ENCODE measurements around the gene FAM193A.
"Not testable (repeated sequence)": the region's sequence is repeated elsewhere in the genome, so short reads cannot be mapped to it uniquely, and the experiment has no call there.

FAM193A gene

GRCh38 chr4:2729533-2729875 is 193.1 kb downstream of the FAM193A start:
- no peak for DNase-seq (ENCODE audit: low spot score)

- no peak for DNase-seq (ENCODE audit: low spot score)
Measured at GRCh38 chr4:2731907-2732317, 195.5 kb downstream of the FAM193A start.

GRCh38 chr4:2732526-2732925 is 196.1 kb downstream of the FAM193A start:
- DNase-seq (ENCODE audit: low spot score), result no peak

- DNase-seq (ENCODE audit: low spot score), result no peak
Measured at GRCh38 chr4:2733001-2733843, 196.8 kb downstream of the FAM193A start.

GRCh38 chr4:2733844-2734574 is 197.6 kb downstream of the FAM193A start:
- DNase-seq (ENCODE audit: low spot score), result no peak

- no peak for DNase-seq (ENCODE audit: low spot score)
Measured at GRCh38 chr4:2734612-2735011, 198.2 kb downstream of the FAM193A start.

- DNase-seq (ENCODE audit: low spot score), result no peak
Measured at GRCh38 chr4:2735869-2736268, 199.4 kb downstream of the FAM193A start.

GRCh38 chr4:2738296-2738695 is 201.8 kb downstream of the FAM193A start:
- DNase-seq (ENCODE audit: low spot score), result not testable (repeated sequence)

- no peak for DNase-seq (ENCODE audit: low spot score)
Measured at GRCh38 chr4:2741626-2742025, 205.2 kb downstream of the FAM193A start.

- DNase-seq (ENCODE audit: low spot score), result no peak
Measured at GRCh38 chr4:2742081-2742822, 205.8 kb downstream of the FAM193A start.

- no peak for DNase-seq (ENCODE audit: low spot score)
Measured at GRCh38 chr4:2742823-2743517, 206.5 kb downstream of the FAM193A start.

- no peak for DNase-seq (ENCODE audit: low spot score)
Measured at GRCh38 chr4:2743518-2744445, 207.3 kb downstream of the FAM193A start.

GRCh38 chr4:2744576-2745270 is 208.3 kb downstream of the FAM193A start:
- DNase-seq (ENCODE audit: low spot score), result no peak

GRCh38 chr4:2745516-2745915 is 209.1 kb downstream of the FAM193A start:
- DNase-seq (ENCODE audit: low spot score), result no peak

GRCh38 chr4:2745981-2746806 is 209.7 kb downstream of the FAM193A start:
- peak; percentile 96 for DNase-seq (ENCODE audit: low spot score)

- DNase-seq (ENCODE audit: low spot score), result peak; percentile 32
Measured at GRCh38 chr4:2746891-2747695, 210.6 kb downstream of the FAM193A start.

GRCh38 chr4:2750719-2751605 is 214.5 kb downstream of the FAM193A start:
- no peak for DNase-seq (ENCODE audit: low spot score)

- DNase-seq (ENCODE audit: low spot score), result no peak
Measured at GRCh38 chr4:2753436-2753835, 217.0 kb downstream of the FAM193A start.

All from activated CD4-positive, alpha-beta T cell treated with anti-CD3 and anti-CD28 coated beads, Interleukin-2, Interleukin-4, amounts not matched to agents 100 ng/mL and 50 ng/mL, durations not matched to agents 16 hours and 8 hours (primary cell).